OCI-LY7 (cell line): ENCODE results near the gene UBE2D1. TPM values are rescaled to one million over a fixed set of nuclear protein-coding genes. Genes with fewer than 3 reads are reported as not detected.

Experiments used
- BruUV-seq: library from RNA; stranded (reverse); fragments of 400-500 nt; replicated peaks from 2 replicates; lab custom pipeline; 2021; lab: Mats Ljungman, UMichigan
- CTCF ChIA-PET: fragments of 300-600 bp; sonication (Branson Sonifier 250); formaldehyde crosslinking; loops from one replicate; lab custom pipeline; 2022; ENCODE audit warnings: antibody characterized with exemption; ENCODE audit not compliant: unreplicated experiment; lab: Charles Lee
- POLR2A ChIA-PET: fragments of 300-600 bp; sonication (Branson Sonifier 250); formaldehyde crosslinking; loops from one replicate; lab custom pipeline; 2022; ENCODE audit warnings: antibody characterized with exemption; lab: Charles Lee
- DNase-seq: peaks from one replicate; pipeline ENCODE4 v3.0.0-alpha.2; 2015; ENCODE audit warnings: low spot score
- H2AFZ ChIP-seq: fragments of 200-600 bp; sonication (generic), shearing (Covaris generic); 2 replicates; pipeline ENCODE4 v1.6.1; 2014; ENCODE audit warnings: mild to moderate bottlenecking, antibody characterized with exemption, low read length, moderate library complexity
- H3K27ac ChIP-seq: fragments of 200-600 bp; sonication (generic); 2 replicates; pipeline ENCODE4 v1.5.1; 2014; ENCODE audit warnings: mixed run types, low read depth, mild to moderate bottlenecking, moderate library complexity, low read length, inconsistent platforms; ENCODE audit not compliant: poor library complexity, severe bottlenecking
- H3K36me3 ChIP-seq: fragments of 200-600 bp; sonication (generic); 2 replicates; pipeline ENCODE4 v1.6.1; 2014; ENCODE audit warnings: mild to moderate bottlenecking, antibody characterized with exemption, low read length, moderate library complexity, mixed read lengths; ENCODE audit not compliant: insufficient read depth
- H3K4me1 ChIP-seq: fragments of 200-600 bp; sonication (generic); 2 replicates; pipeline ENCODE4 v1.5.1; 2014; ENCODE audit warnings: mild to moderate bottlenecking, low read length; ENCODE audit not compliant: insufficient read depth, poor library complexity, severe bottlenecking
- H3K4me2 ChIP-seq: fragments of 200-600 bp; sonication (generic); 2 replicates; pipeline ENCODE4 v1.6.1; 2014; ENCODE audit warnings: mild to moderate bottlenecking, low read length
- H3K4me3 ChIP-seq: fragments of 200-600 bp; sonication (generic); 2 replicates; pipeline ENCODE4 v1.5.1; 2014; ENCODE audit warnings: mild to moderate bottlenecking, low read depth, low read length; ENCODE audit not compliant: poor library complexity, severe bottlenecking
- H3K79me2 ChIP-seq: fragments of 200-600 bp; sonication (generic); 2 replicates; pipeline ENCODE4 v1.6.1; 2016; ENCODE audit warnings: low read depth, mild to moderate bottlenecking, low read length, moderate library complexity, mixed read lengths; ENCODE audit not compliant: insufficient read depth
- H3K9me2 ChIP-seq: fragments of 200-600 bp; sonication (generic); 2 replicates; pipeline ENCODE4 v1.6.1; 2016; ENCODE audit warnings: mild to moderate bottlenecking, low read length, mixed read lengths; ENCODE audit not compliant: insufficient read depth
- H3K9me3 ChIP-seq: fragments of 200-600 bp; sonication (generic); 2 replicates; pipeline ENCODE4 v1.6.1; 2014; ENCODE audit warnings: mild to moderate bottlenecking, mixed run types, low read length, mixed read lengths
- H4K20me1 ChIP-seq: fragments of 200-600 bp; sonication (generic); 2 replicates; pipeline ENCODE4 v1.6.1; 2014; ENCODE audit warnings: mild to moderate bottlenecking, antibody characterized with exemption, low read length, moderate library complexity, mixed read lengths; ENCODE audit not compliant: insufficient read depth
- EZH2phosphoT487 ChIP-seq: fragments of 200-600 bp; sonication (generic); IDR thresholded peaks from 2 replicates; pipeline ENCODE4 v1.6.1; 2018; ENCODE audit warnings: low read depth, borderline replicate concordance, mild to moderate bottlenecking, mixed run types, antibody characterized with exemption, low read length, moderate library complexity, mixed read lengths
- intact Hi-C: fragments of 100-400 bp; cut with micrococcal nuclease; formaldehyde crosslinking; loops from one replicate; pipeline ENCODE4 v1.10.0; 2022; ENCODE audit not compliant: unreplicated experiment
- total RNA-seq, 2 experiments: library from RNA; depleted of rRNA in 1 of 2; stranded (reverse); fragments of >200 nt in 1 of 2; shearing (Covaris generic) in 1 of 2; gene quantifications; 2 replicates each; pipeline ENCODE4 v1.2.3, GENCODE V29; 2014 to 2022
- TF ChIP-seq, protein P1 (sequence below): fragments of 200-600 bp; sonication (generic); conservative IDR thresholded peaks from 2 replicates; pipeline ENCODE4 v1.5.1; 2014; ENCODE audit warnings: mild to moderate bottlenecking, antibody characterized with exemption, low read length, moderate library complexity, mixed read lengths

The UBE2D1 gene
- total RNA-seq, 2 experiments from 2014 or later: 6.8 to 10.0 TPM

DNA sequence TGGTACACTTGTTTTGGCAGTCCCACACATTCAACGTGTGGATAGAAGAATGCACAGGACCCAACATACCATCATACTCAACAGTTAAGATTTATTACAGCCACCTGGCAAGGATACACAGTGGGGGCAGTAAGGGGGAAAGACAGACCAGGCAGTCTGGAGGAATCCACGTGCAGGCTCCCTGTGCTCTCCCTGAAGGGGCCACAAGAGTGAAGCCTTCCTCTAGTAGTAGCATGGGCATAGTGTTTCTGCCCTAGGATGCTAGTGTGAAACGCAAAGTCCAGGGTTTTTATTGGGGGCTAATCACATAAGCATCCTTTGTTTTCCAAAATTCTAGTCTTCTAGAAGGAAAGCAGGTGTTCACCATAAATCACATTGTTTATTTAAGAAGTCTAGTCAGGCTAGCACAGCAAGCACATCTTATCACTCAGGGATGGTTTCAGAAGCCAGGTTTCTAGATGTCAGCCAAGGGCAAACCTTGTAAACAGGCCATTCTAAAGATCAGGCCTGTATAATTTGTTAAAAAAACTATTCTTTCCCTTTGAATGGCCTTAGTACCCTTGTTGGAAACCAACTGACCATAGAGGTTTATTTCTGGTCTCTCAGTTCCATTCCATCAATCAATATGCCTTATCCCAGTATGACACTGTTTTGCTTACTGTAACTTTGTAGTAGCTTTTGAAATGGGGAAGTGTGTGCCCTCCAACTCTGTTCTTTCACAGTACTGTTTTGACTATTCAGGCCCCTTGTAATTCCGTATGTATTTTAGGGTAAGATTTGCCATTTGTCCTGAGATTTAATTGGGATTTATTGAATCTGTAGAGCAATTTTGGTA, 38.0 kb downstream of the UBE2D1 start:
- no TSS peak for BruUV-seq
- no peak overlapping the region for H3K4me3 ChIP-seq
- no peaks in the 10 kb centered on the region for H3K79me2 ChIP-seq
- intact Hi-C loops: no loop called here
- no peak overlapping the region for H3K4me2 ChIP-seq
- H2AFZ ChIP-seq: no peak overlapping the region
- H3K36me3 ChIP-seq: no peaks in the 10 kb centered on the region
- no peaks in the 10 kb centered on the region for H3K9me3 ChIP-seq
- H3K27ac ChIP-seq: no peak overlapping the region
- no peaks in the 10 kb centered on the region for H3K9me2 ChIP-seq
- DNase-seq: no peak
- TF ChIP-seq, protein P1, sequence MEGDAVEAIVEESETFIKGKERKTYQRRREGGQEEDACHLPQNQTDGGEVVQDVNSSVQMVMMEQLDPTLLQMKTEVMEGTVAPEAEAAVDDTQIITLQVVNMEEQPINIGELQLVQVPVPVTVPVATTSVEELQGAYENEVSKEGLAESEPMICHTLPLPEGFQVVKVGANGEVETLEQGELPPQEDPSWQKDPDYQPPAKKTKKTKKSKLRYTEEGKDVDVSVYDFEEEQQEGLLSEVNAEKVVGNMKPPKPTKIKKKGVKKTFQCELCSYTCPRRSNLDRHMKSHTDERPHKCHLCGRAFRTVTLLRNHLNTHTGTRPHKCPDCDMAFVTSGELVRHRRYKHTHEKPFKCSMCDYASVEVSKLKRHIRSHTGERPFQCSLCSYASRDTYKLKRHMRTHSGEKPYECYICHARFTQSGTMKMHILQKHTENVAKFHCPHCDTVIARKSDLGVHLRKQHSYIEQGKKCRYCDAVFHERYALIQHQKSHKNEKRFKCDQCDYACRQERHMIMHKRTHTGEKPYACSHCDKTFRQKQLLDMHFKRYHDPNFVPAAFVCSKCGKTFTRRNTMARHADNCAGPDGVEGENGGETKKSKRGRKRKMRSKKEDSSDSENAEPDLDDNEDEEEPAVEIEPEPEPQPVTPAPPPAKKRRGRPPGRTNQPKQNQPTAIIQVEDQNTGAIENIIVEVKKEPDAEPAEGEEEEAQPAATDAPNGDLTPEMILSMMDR: no peak
- no peak for TF ChIP-seq EZH2phosphoT487
- no peaks in the 10 kb centered on the region for H3K4me1 ChIP-seq
- CTCF ChIA-PET: no interaction called here
- H4K20me1 ChIP-seq: no peaks in the 10 kb centered on the region
- POLR2A ChIA-PET: no interaction called here

DNA sequence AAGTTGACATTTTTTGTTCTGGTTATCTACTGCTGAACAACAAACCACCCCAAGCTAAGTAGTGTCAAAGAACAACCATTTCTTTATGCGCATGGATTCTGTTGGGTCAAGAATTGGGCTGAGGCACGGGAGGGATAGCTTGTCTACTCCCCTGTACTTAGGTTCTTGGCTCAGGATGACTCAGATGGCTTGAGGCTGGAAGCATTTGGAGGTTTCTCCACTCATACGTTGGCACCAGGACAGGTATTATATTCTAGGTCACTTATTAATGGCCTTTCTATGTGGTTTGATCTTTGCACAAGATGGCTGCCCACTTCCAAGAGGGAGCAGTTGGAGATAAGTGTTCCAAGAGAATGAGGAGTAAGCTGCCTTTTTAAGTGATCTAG, 38.6 kb downstream of the UBE2D1 start:
- DNase-seq: no peak
- POLR2A ChIA-PET: interaction anchor here (0.6 kb wide), 1 partner anchor 28 kb away, joined by 3 read pairs; no protein-coding TSS in a partner anchor
- no peaks in the 10 kb centered on the region for H3K9me2 ChIP-seq
- BruUV-seq: no TSS peak
- H3K4me1 ChIP-seq: no peaks in the 10 kb centered on the region
- H2AFZ ChIP-seq: no peak overlapping the region
- H3K79me2 ChIP-seq: no peaks in the 10 kb centered on the region
- no peaks in the 10 kb centered on the region for H3K36me3 ChIP-seq
- H3K4me3 ChIP-seq: no peak overlapping the region
- TF ChIP-seq EZH2phosphoT487: no peak
- TF ChIP-seq, protein P1: no peak
- CTCF ChIA-PET: no interaction called here
- H3K9me3 ChIP-seq: no peaks in the 10 kb centered on the region
- no peak overlapping the region for H3K27ac ChIP-seq
- H3K4me2 ChIP-seq: no peak overlapping the region
- intact Hi-C loops: no loop called here
- H4K20me1 ChIP-seq: no peaks in the 10 kb centered on the region

DNA sequence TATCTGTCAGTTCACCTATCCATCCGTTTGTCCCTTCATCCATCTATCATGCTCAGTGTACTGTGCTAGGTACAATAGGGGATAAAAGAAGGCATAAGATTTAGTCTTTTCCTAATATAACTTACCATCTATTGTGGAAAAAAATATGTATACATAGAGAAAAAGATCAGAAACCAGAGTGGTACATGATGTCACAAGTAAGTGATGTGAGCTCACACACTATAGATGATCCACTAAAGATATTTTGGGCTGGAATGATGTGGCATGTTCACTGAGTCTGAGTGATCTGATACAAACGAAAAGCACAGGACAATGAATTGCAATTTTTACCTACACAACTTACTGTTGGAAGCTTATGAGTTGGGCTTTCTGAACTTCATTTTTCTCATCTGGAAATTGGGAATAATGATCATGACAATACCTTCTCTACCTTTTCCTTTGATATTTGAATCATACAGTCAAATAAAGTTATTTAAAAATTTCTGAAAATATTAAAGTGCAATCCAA, 47.7 kb downstream of the UBE2D1 start:
- Histone ChIP-seq H3K9me2 (no peaks in the 10 kb centered on the region), H4K20me1 (peaks cover 16% of the 10 kb centered on the region), H3K4me1 (peaks cover 22% of the 10 kb centered on the region), H3K4me3 (no peak overlapping the region), H3K4me2 (no peak overlapping the region), H3K27ac (no peak overlapping the region), H3K79me2 (peaks cover 23% of the 10 kb centered on the region), H3K9me3 (no peaks in the 10 kb centered on the region), H2AFZ (no peak overlapping the region), H3K36me3 (peaks cover 19% of the 10 kb centered on the region)
- no peak for DNase-seq
- BruUV-seq: no TSS peak
- CTCF ChIA-PET: no interaction called here
- TF ChIP-seq, protein P1: no peak
- TF ChIP-seq EZH2phosphoT487: no peak
- intact Hi-C loops: loop anchor here (10.0 kb wide), 2 partner anchors 208 to 1852 kb away; no protein-coding TSS in a partner anchor
- POLR2A ChIA-PET: interaction anchor here (0.5 kb wide), 1 partner anchor 18 kb away, joined by 4 read pairs; no protein-coding TSS in a partner anchor
